HepG2 (cell line): ENCODE data around the gene ZNF507. TPM values are rescaled to one million over a fixed set of nuclear protein-coding genes. Genes with fewer than 3 reads are reported as not detected.
A peak's percentile ranks its signal among the peaks of the same experiment; 100 is the strongest.

Experiments
- AGO1 ChIP-seq: fragments of 200-400 bp; formaldehyde crosslinking; IDR thresholded peaks from 2 replicates; pipeline ENCODE4 v1.6.1; 2017; ENCODE audit warnings: mild to moderate bottlenecking, low read depth, low read length, moderate library complexity; ENCODE audit not compliant: poor library complexity, severe bottlenecking
- EEA1 ChIP-seq: sonication (generic); formaldehyde crosslinking; IDR thresholded peaks from 2 replicates; pipeline ENCODE4 v1.5.1; 2020; ENCODE audit warnings: mild to moderate bottlenecking, missing genetic modification reagents, borderline replicate concordance
- HDAC1 ChIP-seq: sonication (generic); formaldehyde crosslinking; IDR thresholded peaks from 2 replicates; pipeline ENCODE4 v1.5.1; 2020; ENCODE audit warnings: mild to moderate bottlenecking, missing genetic modification reagents
- HDAC6 ChIP-seq: fragments of 200-600 bp; sonication (generic); IDR thresholded peaks from 2 replicates; pipeline ENCODE4 v1.7.0; 2017; ENCODE audit warnings: mild to moderate bottlenecking, antibody characterized with exemption, low read length, low read depth
- HNF4A ChIP-seq: sonication (generic); formaldehyde crosslinking; IDR thresholded peaks from 2 replicates; pipeline ENCODE4 v1.4.0; 2020; ENCODE audit warnings: missing genetic modification reagents
- IRX3 ChIP-seq: sonication (generic); formaldehyde crosslinking; IDR thresholded peaks from 2 replicates; pipeline ENCODE4 v1.8.1; 2023; ENCODE audit warnings: mild to moderate bottlenecking, low read depth, missing genetic modification reagents, borderline replicate concordance
- MAFF ChIP-seq: IDR thresholded peaks from 2 replicates; pipeline ENCODE4 v1.6.1; 2011; ENCODE audit warnings: low read depth, low read length, improper control_type of control experiment
- NCOA1 ChIP-seq: sonication (generic); formaldehyde crosslinking; IDR thresholded peaks from 2 replicates; pipeline ENCODE4 v1.9.0; 2021; ENCODE audit warnings: missing genetic modification reagents
- RARA ChIP-seq: IDR thresholded peaks from 2 replicates; pipeline ENCODE4 v1.6.1; 2016; ENCODE audit warnings: missing genetic modification reagents, missing compliant biosample characterization
- RFX1 ChIP-seq: fragments of 450-650 bp; IDR thresholded peaks from 2 replicates; pipeline ENCODE4 v1.6.1; 2017
- SMAD1 ChIP-seq: sonication (generic); formaldehyde crosslinking; IDR thresholded peaks from 2 replicates; pipeline ENCODE4 v1.4.0; 2020; ENCODE audit warnings: missing genetic modification reagents, low read depth, mild to moderate bottlenecking, borderline replicate concordance
- TBX2 ChIP-seq: sonication (generic); formaldehyde crosslinking; IDR thresholded peaks from 2 replicates; pipeline ENCODE4 v1.5.0; 2020; ENCODE audit warnings: missing genetic modification reagents, mild to moderate bottlenecking, borderline replicate concordance
- ZKSCAN5 ChIP-seq: sonication (generic); formaldehyde crosslinking; IDR thresholded peaks from 2 replicates; pipeline ENCODE4 v1.5.1; 2020; ENCODE audit warnings: mild to moderate bottlenecking, missing genetic modification reagents
- ZNF225 ChIP-seq: sonication (generic); formaldehyde crosslinking; IDR thresholded peaks from 2 replicates; pipeline ENCODE4 v1.4.0; 2020; ENCODE audit warnings: mild to moderate bottlenecking, missing genetic modification reagents
- ZNF24 ChIP-seq: fragments of 450-650 bp; IDR thresholded peaks from 2 replicates; pipeline ENCODE4 v1.6.1; 2017; ENCODE audit warnings: antibody characterized with exemption, mild to moderate bottlenecking
- ZNF329 ChIP-seq: sonication (generic); formaldehyde crosslinking; IDR thresholded peaks from 2 replicates; pipeline ENCODE4 v1.9.0; 2021; ENCODE audit warnings: low read depth, mild to moderate bottlenecking, missing genetic modification reagents
- ZNF350 ChIP-seq: sonication (generic); formaldehyde crosslinking; IDR thresholded peaks from 2 replicates; pipeline ENCODE4 v1.4.0; 2020; ENCODE audit warnings: mild to moderate bottlenecking, low read depth, missing genetic modification reagents, borderline replicate concordance
- ZNF619 ChIP-seq: sonication (generic); formaldehyde crosslinking; IDR thresholded peaks from 2 replicates; pipeline ENCODE4 v1.4.0; 2020; ENCODE audit warnings: mild to moderate bottlenecking, missing genetic modification reagents
- ZNF891 ChIP-seq: sonication (generic); formaldehyde crosslinking; IDR thresholded peaks from 2 replicates; pipeline ENCODE4 v1.5.0; 2020; ENCODE audit warnings: mild to moderate bottlenecking, missing genetic modification reagents
- ZSCAN22 ChIP-seq: sonication (generic); formaldehyde crosslinking; IDR thresholded peaks from 2 replicates; pipeline ENCODE4 v1.4.0; 2020; ENCODE audit warnings: mild to moderate bottlenecking, missing genetic modification reagents
- polyA plus RNA-seq, 8 experiments: library from polyadenylated mRNA; depleted of rRNA in 3 of 8; stranded (reverse) in 7 of 8; unstranded in 1 of 8; fragments of >200 nt; fragmentation: Illumina TruSeq in 4 of 8; extraction: Trizol in 4 of 8; gene quantifications; 2 replicates each; pipeline versions ENCODE4 v1.2.1 to v1.2.3, GENCODE V29; 2011 to 2016; ENCODE audit warnings: low read depth in 4 of 8, missing spikeins in 1 of 8, mixed read lengths in 1 of 8; ENCODE audit not compliant: insufficient read depth in 1 of 8
- total RNA-seq, 5 experiments: library from RNA; depleted of rRNA; stranded (reverse); fragments of >200 nt; fragmentation: Illumina TruSeq; extraction: Trizol; gene quantifications; 2 replicates each; pipeline ENCODE4 v1.2.3, GENCODE V29; 2016; ENCODE audit warnings: low read depth in 1 of 5
- TF ChIP-seq, protein P1 (sequence below): sonication (generic); formaldehyde crosslinking; IDR thresholded peaks from 2 replicates; pipeline ENCODE4 v1.5.1; 2020; ENCODE audit warnings: missing genetic modification reagents, mild to moderate bottlenecking, borderline replicate concordance
- TF ChIP-seq, protein P2 (sequence below): sonication (generic); formaldehyde crosslinking; IDR thresholded peaks from 2 replicates; pipeline ENCODE4 v1.8.0; 2022; ENCODE audit warnings: low read depth, missing genetic modification reagents
- TF ChIP-seq, protein P3 (sequence below): sonication (generic); formaldehyde crosslinking; IDR thresholded peaks from 2 replicates; pipeline ENCODE4 v1.9.0; 2021; ENCODE audit warnings: missing genetic modification reagents, mild to moderate bottlenecking, borderline replicate concordance
- TF ChIP-seq, protein P4 (sequence below): sonication (generic); formaldehyde crosslinking; conservative IDR thresholded peaks from 2 replicates; pipeline ENCODE4 v1.8.0; 2022; ENCODE audit warnings: low read depth, missing genetic modification reagents

ZNF507 gene
- total and polyA plus RNA-seq, 2 of the 13 experiments (the other 11 are each of a cell fraction or from before 2014, with no cell fraction given) = 7.3 to 10.9 TPM

DNA sequence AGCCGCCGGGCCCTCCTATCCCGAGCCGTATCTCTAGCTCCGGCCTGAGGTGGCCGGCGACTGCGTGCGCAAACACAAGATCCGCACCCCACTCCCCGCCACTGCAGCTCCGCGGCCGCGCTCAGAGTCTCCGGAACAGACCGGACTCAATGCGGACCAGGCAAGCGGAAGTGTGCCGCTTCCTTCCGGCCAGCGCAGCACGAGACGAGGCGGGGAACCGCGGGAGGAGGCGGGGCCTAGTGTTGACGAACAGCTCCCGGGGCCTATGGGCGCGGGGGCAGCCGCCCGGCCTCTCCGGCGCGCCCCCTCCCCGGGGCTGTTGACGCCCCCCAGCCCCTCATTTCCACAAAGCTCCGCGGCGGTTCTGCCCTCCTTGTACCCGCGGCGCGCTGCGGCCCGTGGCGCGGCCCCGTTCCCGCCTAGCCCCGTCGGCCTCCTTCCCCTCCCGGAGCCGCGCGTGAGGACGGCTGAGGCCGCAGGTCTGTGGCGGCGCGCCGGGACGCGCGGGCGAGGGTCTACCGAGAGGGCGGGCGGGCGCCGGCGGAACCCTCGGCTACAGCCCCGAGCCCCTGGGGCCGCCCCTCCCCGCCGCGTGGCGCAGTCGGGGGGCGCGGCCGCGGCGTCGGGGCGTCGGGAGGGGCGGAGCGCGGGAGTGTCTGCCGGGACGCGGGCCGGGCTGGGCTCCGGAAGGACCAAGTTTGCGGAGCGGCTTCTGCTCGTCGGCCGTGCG, 60.2 kb downstream of the ZNF507 start, which contains the start of gene DPY19L3 (continued):
- TF ChIP-seq RFX1 = no peak
- 0 out of 2 replicates have a peak, but pooled peaks have one; percentile 14 for TF ChIP-seq NCOA1 (CRISPR knock-in tag)
- TF ChIP-seq MAFF = no peak
- no peak for TF ChIP-seq ZKSCAN5 (CRISPR knock-in tag)
- TF ChIP-seq, protein P1, sequence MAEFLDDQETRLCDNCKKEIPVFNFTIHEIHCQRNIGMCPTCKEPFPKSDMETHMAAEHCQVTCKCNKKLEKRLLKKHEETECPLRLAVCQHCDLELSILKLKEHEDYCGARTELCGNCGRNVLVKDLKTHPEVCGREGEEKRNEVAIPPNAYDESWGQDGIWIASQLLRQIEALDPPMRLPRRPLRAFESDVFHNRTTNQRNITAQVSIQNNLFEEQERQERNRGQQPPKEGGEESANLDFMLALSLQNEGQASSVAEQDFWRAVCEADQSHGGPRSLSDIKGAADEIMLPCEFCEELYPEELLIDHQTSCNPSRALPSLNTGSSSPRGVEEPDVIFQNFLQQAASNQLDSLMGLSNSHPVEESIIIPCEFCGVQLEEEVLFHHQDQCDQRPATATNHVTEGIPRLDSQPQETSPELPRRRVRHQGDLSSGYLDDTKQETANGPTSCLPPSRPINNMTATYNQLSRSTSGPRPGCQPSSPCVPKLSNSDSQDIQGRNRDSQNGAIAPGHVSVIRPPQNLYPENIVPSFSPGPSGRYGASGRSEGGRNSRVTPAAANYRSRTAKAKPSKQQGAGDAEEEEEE (CRISPR knock-in tag) = no peak
- TF ChIP-seq IRX3 (CRISPR knock-in tag) = no peak
- TF ChIP-seq ZNF329 (CRISPR knock-in tag) = no peak
- TF ChIP-seq ZNF619 = 0 out of 2 replicates have a peak, but pooled peaks have one; percentile 57
- TF ChIP-seq EEA1 (CRISPR knock-in tag) = 0 out of 2 replicates have a peak, but pooled peaks have one; percentile 17
- TF ChIP-seq HDAC1 = peak; percentile 82
- no peak; the same call in 1 of the 2 replicates for TF ChIP-seq ZNF891 (CRISPR knock-in tag)
- peak; percentile 12; the same call in 1 of the 2 replicates for TF ChIP-seq RARA (CRISPR knock-in tag)
- 0 out of 2 replicates have a peak, but pooled peaks have one; percentile 71 for TF ChIP-seq ZNF225 (CRISPR knock-in tag)
- TF ChIP-seq, protein P2, sequence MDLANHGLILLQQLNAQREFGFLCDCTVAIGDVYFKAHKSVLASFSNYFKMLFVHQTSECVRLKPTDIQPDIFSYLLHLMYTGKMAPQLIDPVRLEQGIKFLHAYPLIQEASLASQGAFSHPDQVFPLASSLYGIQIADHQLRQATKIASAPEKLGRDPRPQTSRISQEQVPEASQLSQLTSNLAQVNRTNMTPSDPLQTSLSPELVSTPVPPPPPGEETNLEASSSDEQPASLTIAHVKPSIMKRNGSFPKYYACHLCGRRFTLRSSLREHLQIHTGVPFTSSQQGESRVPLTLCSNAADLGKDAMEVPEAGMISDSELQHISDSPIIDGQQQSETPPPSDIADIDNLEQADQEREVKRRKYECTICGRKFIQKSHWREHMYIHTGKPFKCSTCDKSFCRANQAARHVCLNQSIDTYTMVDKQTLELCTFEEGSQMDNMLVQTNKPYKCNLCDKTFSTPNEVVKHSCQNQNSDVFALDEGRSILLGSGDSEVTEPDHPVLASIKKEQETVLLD = peak; percentile 74
- TF ChIP-seq ZNF24 = no peak
- no peak for TF ChIP-seq HNF4A (CRISPR knock-in tag)
- TF ChIP-seq ZSCAN22 (CRISPR knock-in tag) = no peak
- TF ChIP-seq, protein P3, sequence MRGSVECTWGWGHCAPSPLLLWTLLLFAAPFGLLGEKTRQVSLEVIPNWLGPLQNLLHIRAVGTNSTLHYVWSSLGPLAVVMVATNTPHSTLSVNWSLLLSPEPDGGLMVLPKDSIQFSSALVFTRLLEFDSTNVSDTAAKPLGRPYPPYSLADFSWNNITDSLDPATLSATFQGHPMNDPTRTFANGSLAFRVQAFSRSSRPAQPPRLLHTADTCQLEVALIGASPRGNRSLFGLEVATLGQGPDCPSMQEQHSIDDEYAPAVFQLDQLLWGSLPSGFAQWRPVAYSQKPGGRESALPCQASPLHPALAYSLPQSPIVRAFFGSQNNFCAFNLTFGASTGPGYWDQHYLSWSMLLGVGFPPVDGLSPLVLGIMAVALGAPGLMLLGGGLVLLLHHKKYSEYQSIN (CRISPR knock-in tag) = no peak
- TF ChIP-seq AGO1 = peak; percentile 39
- TF ChIP-seq, protein P4, sequence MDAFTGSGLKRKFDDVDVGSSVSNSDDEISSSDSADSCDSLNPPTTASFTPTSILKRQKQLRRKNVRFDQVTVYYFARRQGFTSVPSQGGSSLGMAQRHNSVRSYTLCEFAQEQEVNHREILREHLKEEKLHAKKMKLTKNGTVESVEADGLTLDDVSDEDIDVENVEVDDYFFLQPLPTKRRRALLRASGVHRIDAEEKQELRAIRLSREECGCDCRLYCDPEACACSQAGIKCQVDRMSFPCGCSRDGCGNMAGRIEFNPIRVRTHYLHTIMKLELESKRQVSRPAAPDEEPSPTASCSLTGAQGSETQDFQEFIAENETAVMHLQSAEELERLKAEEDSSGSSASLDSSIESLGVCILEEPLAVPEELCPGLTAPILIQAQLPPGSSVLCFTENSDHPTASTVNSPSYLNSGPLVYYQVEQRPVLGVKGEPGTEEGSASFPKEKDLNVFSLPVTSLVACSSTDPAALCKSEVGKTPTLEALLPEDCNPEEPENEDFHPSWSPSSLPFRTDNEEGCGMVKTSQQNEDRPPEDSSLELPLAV (CRISPR knock-in tag) = 0 out of 2 replicates have a peak, but pooled peaks have one; percentile 34
- TF ChIP-seq SMAD1 (CRISPR knock-in tag) = no peak
- TF ChIP-seq ZNF350 = peak; percentile 62; the same call in 1 of the 2 replicates
- no peak for TF ChIP-seq HDAC6
- peak; percentile 31; the same call in 1 of the 2 replicates for TF ChIP-seq TBX2 (CRISPR knock-in tag)
